Glutamatergic neuron (in vitro differentiated cells): ENCODE measurements around the gene ZCCHC2. TPM values are rescaled to one million over a fixed set of nuclear protein-coding genes. Genes with fewer than 3 reads are reported as not detected.

Experiments
- DNase-seq: peaks from one replicate; pipeline ENCODE4 v3.0.0; 2022
- H3K27ac Mint-ChIP-seq: one replicate; pipeline ENCODE4 v1.8.0; 2020; ENCODE audit warnings: mild to moderate bottlenecking, mixed read lengths, inconsistent platforms; ENCODE audit not compliant: unreplicated experiment
- H3K27me3 Mint-ChIP-seq: one replicate; pipeline ENCODE4 v1.8.0; 2020; ENCODE audit warnings: mild to moderate bottlenecking, moderate library complexity, mixed read lengths, inconsistent platforms; ENCODE audit not compliant: unreplicated experiment
- H3K36me3 Mint-ChIP-seq: one replicate; pipeline ENCODE4 v1.8.0; 2020; ENCODE audit warnings: mild to moderate bottlenecking, mixed read lengths, inconsistent platforms; ENCODE audit not compliant: unreplicated experiment
- H3K4me1 Mint-ChIP-seq: one replicate; pipeline ENCODE4 v1.8.0; 2020; ENCODE audit warnings: mild to moderate bottlenecking, low read depth, mixed read lengths, inconsistent platforms; ENCODE audit not compliant: unreplicated experiment
- H3K4me3 Mint-ChIP-seq: one replicate; pipeline ENCODE4 v1.8.0; 2020; ENCODE audit warnings: mild to moderate bottlenecking, mixed read lengths, inconsistent platforms; ENCODE audit not compliant: unreplicated experiment
- H3K9me3 Mint-ChIP-seq: one replicate; pipeline ENCODE4 v1.8.0; 2020; ENCODE audit warnings: mild to moderate bottlenecking, moderate library complexity, mixed read lengths, inconsistent platforms; ENCODE audit not compliant: unreplicated experiment
- CTCF ChIP-seq: fragments of 200-600 bp; sonication (generic); IDR thresholded peaks from one replicate; pipeline ENCODE4 v1.5.0; 2021; ENCODE audit not compliant: partially characterized antibody, unreplicated experiment
- total RNA-seq: library from RNA; stranded (reverse); fragmentation: NEBNext Ultra II Directional; extraction: Animal tissue kit (Norgen Biotek cat#: 25700); gene quantifications from one replicate; pipeline ENCODE4 v1.2.1, GENCODE V29; 2021; ENCODE audit not compliant: unreplicated experiment

ZCCHC2 gene
- total RNA-seq, 1 donor from 2014 or later: 9.9 TPM

- Mint-ChIP-seq H3K36me3 (no peaks in the 10 kb centered on the region), H3K9me3 (peaks cover 3% of the 10 kb centered on the region), H3K27me3 (no peaks in the 10 kb centered on the region), H3K27ac (no peak overlapping the region), H3K4me1 (no peaks in the 10 kb centered on the region), H3K4me3 (no peak overlapping the region)
- no peak for TF ChIP-seq CTCF
- DNase-seq: no peak
These were observed 22.7 kb upstream of the ZCCHC2 start for GRCh38 chr18:62500174-62500573.

DNA sequence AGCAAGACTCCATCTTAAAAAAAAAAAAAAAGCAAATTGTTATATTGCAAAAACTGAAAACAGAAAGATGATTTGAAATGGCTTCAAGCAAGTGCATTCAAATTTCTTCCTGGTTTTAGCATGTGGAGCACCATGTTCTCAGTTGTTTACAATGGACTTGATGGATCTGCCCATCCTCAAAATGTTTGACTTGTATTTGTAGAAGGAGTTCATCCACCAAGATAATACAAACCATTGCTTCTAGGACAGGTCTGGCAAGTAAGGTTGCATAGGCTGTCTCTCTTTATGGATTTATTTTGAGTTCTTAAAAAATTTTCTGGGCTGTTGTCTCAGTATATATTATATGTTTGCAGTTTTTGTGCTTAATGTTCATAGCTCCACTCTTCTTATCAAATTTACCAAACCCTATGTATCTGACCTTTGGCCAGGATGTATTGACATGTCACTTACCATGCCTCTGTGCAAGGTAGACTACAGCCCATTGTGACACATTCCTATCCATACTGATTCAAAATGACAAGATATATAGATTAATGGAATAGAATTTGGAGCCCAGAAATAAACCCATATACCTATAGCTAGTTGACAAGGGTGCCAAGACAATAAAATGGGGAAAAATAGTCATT is 21.7 kb upstream of the ZCCHC2 start:
- no peak overlapping the region for H3K27ac Mint-ChIP-seq
- no peak overlapping the region for H3K4me3 Mint-ChIP-seq
- H3K9me3 Mint-ChIP-seq: peaks cover 3% of the 10 kb centered on the region
- no peak for DNase-seq
- no peaks in the 10 kb centered on the region for H3K27me3 Mint-ChIP-seq
- H3K36me3 Mint-ChIP-seq: no peaks in the 10 kb centered on the region
- TF ChIP-seq CTCF: no peak
- no peaks in the 10 kb centered on the region for H3K4me1 Mint-ChIP-seq

- no peaks in the 10 kb centered on the region for H3K27me3 Mint-ChIP-seq
- no peak for DNase-seq
- H3K27ac Mint-ChIP-seq: no peak overlapping the region
These were observed 16.9 kb upstream of the ZCCHC2 start for GRCh38 chr18:62505669-62506494.

GRCh38 chr18:62506495-62507143 is 16.2 kb upstream of the ZCCHC2 start:
- no peak for DNase-seq
- H3K36me3 Mint-ChIP-seq: no peaks in the 10 kb centered on the region
- H3K4me3 Mint-ChIP-seq: no peak overlapping the region
- no peak overlapping the region for H3K27ac Mint-ChIP-seq
- TF ChIP-seq CTCF: no peak
- peaks cover 7% of the 10 kb centered on the region for H3K4me1 Mint-ChIP-seq
- H3K27me3 Mint-ChIP-seq: no peaks in the 10 kb centered on the region
- H3K9me3 Mint-ChIP-seq: peaks cover 1% of the 10 kb centered on the region

More at GRCh38 chr18:62505669-62506494, 16.9 kb upstream of the ZCCHC2 start:
- H3K9me3 Mint-ChIP-seq: peaks cover 1% of the 10 kb centered on the region
- no peaks in the 10 kb centered on the region for H3K36me3 Mint-ChIP-seq
- no peak overlapping the region for H3K4me3 Mint-ChIP-seq
- H3K4me1 Mint-ChIP-seq: peaks cover 6% of the 10 kb centered on the region
- TF ChIP-seq CTCF: no peak
